IMR-90 (cell line): ENCODE data around the gene ACSL3. TPM values are rescaled to one million over a fixed set of nuclear protein-coding genes. Genes with fewer than 3 reads are reported as not detected.

Source experiments
- ATAC-seq: fragments of 200-7000 bp; cut with Tn5 transposase; 2 replicates; pipeline ENCODE4 v1.9.1; 2020; ENCODE audit warnings: low read depth, mild to moderate bottlenecking, moderate library complexity
- BruUV-seq: library from RNA; stranded (reverse); fragments of 400-500 nt; replicated peaks from 2 replicates; lab custom pipeline; 2021; lab: Mats Ljungman, UMichigan
- CTCF ChIA-PET: fragments of 300-600 bp; formaldehyde crosslinking; extraction: SDS; loops from one replicate; lab custom pipeline; 2021; ENCODE audit warnings: antibody characterized with exemption; lab: Yijun Ruan, JAX
- POLR2A ChIA-PET: fragments of 300-600 bp; sonication (Branson Sonifier 250); formaldehyde crosslinking; loops from one replicate; lab custom pipeline; 2022; ENCODE audit warnings: antibody characterized with exemption; ENCODE audit not compliant: unreplicated experiment; lab: Charles Lee
- DNase-seq: peaks from one replicate; pipeline ENCODE4 v3.0.0; 2013
- H2AFZ ChIP-seq: replicated peaks from 2 replicates; pipeline ENCODE3; 2013; ENCODE audit warnings: low read length, mild to moderate bottlenecking; ENCODE audit not compliant: poor library complexity
- H2AK5ac ChIP-seq: 2 replicates; pipeline ENCODE4 v1.6.1; 2013; ENCODE audit warnings: low read depth, low read length, inconsistent platforms
- H2AK9ac ChIP-seq: replicated peaks from 2 replicates; pipeline ENCODE3; 2013; ENCODE audit warnings: mild to moderate bottlenecking, low read depth, low read length, moderate library complexity; ENCODE audit not compliant: poor library complexity
- H2BK120ac ChIP-seq: 2 replicates; pipeline ENCODE4 v1.6.1; 2013; ENCODE audit warnings: low read depth, low read length, inconsistent platforms
- H2BK15ac ChIP-seq: 3 replicates; pipeline ENCODE4 v1.6.1; 2013; ENCODE audit warnings: low read depth, low read length, inconsistent platforms
- H2BK20ac ChIP-seq: 2 replicates; pipeline ENCODE4 v1.6.1; 2013; ENCODE audit warnings: low read depth, mild to moderate bottlenecking, inconsistent platforms, low read length, moderate library complexity
- H2BK5ac ChIP-seq: 2 replicates; pipeline ENCODE4 v1.6.1; 2013; ENCODE audit warnings: mild to moderate bottlenecking, low read depth, low read length, inconsistent platforms; ENCODE audit not compliant: poor library complexity, severe bottlenecking
- H3K14ac ChIP-seq: replicated peaks from 2 replicates; pipeline ENCODE4 v1.6.1; 2013; ENCODE audit warnings: low read depth, low read length, inconsistent platforms
- H3K18ac ChIP-seq: 2 replicates; pipeline ENCODE4 v1.6.1; 2013; ENCODE audit warnings: low read depth, low read length, control low read depth
- H3K23ac ChIP-seq: 2 replicates; pipeline ENCODE4 v1.6.1; 2013; ENCODE audit warnings: low read depth, low read length, inconsistent platforms
- H3K27ac ChIP-seq: 2 replicates; pipeline ENCODE4 v1.5.1; 2013; ENCODE audit warnings: mild to moderate bottlenecking, control low read depth, low read length; ENCODE audit not compliant: insufficient read depth
- H3K27me3 ChIP-seq: 2 replicates; pipeline ENCODE4 v1.6.1; 2013; ENCODE audit warnings: low read length; ENCODE audit not compliant: control insufficient read depth, insufficient read depth
- H3K36me3 ChIP-seq: 2 replicates; pipeline ENCODE4 v1.6.1; 2013; ENCODE audit warnings: low read length, mixed read lengths; ENCODE audit not compliant: control insufficient read depth, insufficient read depth
- H3K4ac ChIP-seq: 2 replicates; pipeline ENCODE4 v1.6.1; 2013; ENCODE audit warnings: low read depth, low read length, inconsistent platforms
- H3K4me1 ChIP-seq: 2 replicates; pipeline ENCODE4 v1.6.1; 2013; ENCODE audit warnings: low read length, mixed read lengths; ENCODE audit not compliant: control insufficient read depth, insufficient read depth
- H3K4me2 ChIP-seq: 2 replicates; pipeline ENCODE4 v1.6.1; 2013; ENCODE audit warnings: low read depth, mild to moderate bottlenecking, control low read depth, low read length, moderate library complexity
- H3K4me3 ChIP-seq: 2 replicates; pipeline ENCODE4 v1.5.1; 2013; ENCODE audit warnings: low read depth, mild to moderate bottlenecking, control low read depth, low read length, moderate library complexity; ENCODE audit not compliant: insufficient read depth
- H3K56ac ChIP-seq: 2 replicates; pipeline ENCODE4 v1.6.1; 2013; ENCODE audit warnings: low read length, inconsistent platforms; ENCODE audit not compliant: insufficient read depth; ENCODE audit errors: extremely low read depth
- H3K79me1 ChIP-seq, 2 experiments: 2 replicates each; pipeline ENCODE4 v1.6.1; 2013; ENCODE audit warnings: low read length in 2 of 2, inconsistent platforms in 1 of 2, low read depth in 1 of 2
- H3K9ac ChIP-seq: 2 replicates; pipeline ENCODE4 v1.6.1; 2013; ENCODE audit warnings: low read depth, low read length, control low read depth
- H3K9me1 ChIP-seq: 2 replicates; pipeline ENCODE4 v1.6.1; 2013; ENCODE audit warnings: low read length, inconsistent platforms; ENCODE audit not compliant: insufficient read depth
- H3K9me3 ChIP-seq: 2 replicates; pipeline ENCODE4 v1.6.1; 2013; ENCODE audit warnings: low read length; ENCODE audit not compliant: control insufficient read depth, insufficient read depth
- H4K20me1 ChIP-seq: 2 replicates; pipeline ENCODE4 v1.6.1; 2013; ENCODE audit warnings: low read length, inconsistent platforms; ENCODE audit not compliant: insufficient read depth
- H4K5ac ChIP-seq: 2 replicates; pipeline ENCODE4 v1.6.1; 2013; ENCODE audit warnings: mild to moderate bottlenecking, low read depth, low read length, control low read depth
- H4K8ac ChIP-seq, 2 experiments: 2 replicates each; pipeline ENCODE4 v1.6.1; 2013; ENCODE audit warnings: low read depth in 2 of 2, low read length in 2 of 2, control low read depth in 1 of 2, inconsistent platforms in 1 of 2
- H4K91ac ChIP-seq: 2 replicates; pipeline ENCODE4 v1.6.1; 2013; ENCODE audit warnings: low read depth, low read length, inconsistent platforms; ENCODE audit not compliant: insufficient read depth
- BHLHE40 ChIP-seq: fragments of 150-350 bp; IDR thresholded peaks from 2 replicates; pipeline ENCODE4 v1.6.1; 2016; ENCODE audit warnings: mild to moderate bottlenecking, low read depth, low read length
- CEBPB ChIP-seq: IDR thresholded peaks from 2 replicates; pipeline ENCODE4 v1.6.1; 2012; ENCODE audit warnings: low read depth, low read length, improper control_type of control experiment
- CHD1 ChIP-seq: IDR thresholded peaks from 2 replicates; pipeline ENCODE4 v1.6.1; 2012; ENCODE audit warnings: low read depth, low read length, improper control_type of control experiment
- CTCF ChIP-seq: conservative IDR thresholded peaks from 2 replicates; pipeline ENCODE4 v1.5.1; 2012; ENCODE audit warnings: mild to moderate bottlenecking, low read depth, low read length, improper control_type of control experiment
- ELK1 ChIP-seq: fragments of 150-350 bp; IDR thresholded peaks from 2 replicates; pipeline ENCODE4 v1.6.1; 2016; ENCODE audit warnings: low read depth, mild to moderate bottlenecking, low read length, moderate library complexity, borderline replicate concordance
- FOS ChIP-seq: fragments of 150-350 bp; IDR thresholded peaks from 2 replicates; pipeline ENCODE4 v1.6.1; 2016; ENCODE audit warnings: low read depth, low read length
- MAFK ChIP-seq: IDR thresholded peaks from 2 replicates; pipeline ENCODE4 v1.6.1; 2012; ENCODE audit warnings: low read depth, low read length, improper control_type of control experiment
- MAZ ChIP-seq: IDR thresholded peaks from 2 replicates; pipeline ENCODE4 v1.6.1; 2012; ENCODE audit warnings: low read depth, mild to moderate bottlenecking, low read length, improper control_type of control experiment, moderate library complexity, borderline replicate concordance
- MXI1 ChIP-seq: IDR thresholded peaks from 2 replicates; pipeline ENCODE4 v1.6.1; 2012; ENCODE audit warnings: low read depth, mild to moderate bottlenecking, low read length, moderate library complexity, borderline replicate concordance
- NFE2L2 ChIP-seq: fragments of 150-350 bp; IDR thresholded peaks from 2 replicates; pipeline ENCODE4 v1.6.1; 2016; ENCODE audit warnings: low read depth, mild to moderate bottlenecking, low read length
- POLR2A ChIP-seq: IDR thresholded peaks from 2 replicates; pipeline ENCODE4 v1.6.1; 2012; ENCODE audit warnings: mild to moderate bottlenecking, low read depth, low read length
- RAD21 ChIP-seq: IDR thresholded peaks from 2 replicates; pipeline ENCODE4 v1.6.1; 2012; ENCODE audit warnings: low read length, improper control_type of control experiment
- RCOR1 ChIP-seq: IDR thresholded peaks from 2 replicates; pipeline ENCODE4 v1.6.1; 2012; ENCODE audit warnings: mild to moderate bottlenecking, low read length, improper control_type of control experiment; ENCODE audit not compliant: insufficient replicate concordance
- RFX5 ChIP-seq: IDR thresholded peaks from 2 replicates; pipeline ENCODE4 v1.8.0; 2012; ENCODE audit warnings: low read depth, mild to moderate bottlenecking, low read length, moderate library complexity
- SMC3 ChIP-seq: fragments of 150-350 bp; IDR thresholded peaks from 2 replicates; pipeline ENCODE4 v1.6.1; 2016; ENCODE audit warnings: low read depth, mild to moderate bottlenecking, antibody characterized with exemption, low read length, moderate library complexity
- USF2 ChIP-seq: fragments of 150-350 bp; IDR thresholded peaks from 2 replicates; pipeline ENCODE4 v1.6.1; 2017; ENCODE audit warnings: mild to moderate bottlenecking, antibody characterized with exemption, low read length, low read depth
- WGBS, 2 experiments: methylation state at CpG; one replicate each; pipeline versions ENCODE4 v1.1.5 to v1.1.7; 2013; ENCODE audit warnings: missing lambda C conversion rate in 2 of 2; ENCODE audit not compliant: insufficient read length in 1 of 2; ENCODE audit errors: extremely low coverage in 2 of 2; 5-methylcytosine and 5-hydroxymethylcytosine counted together
- dilution Hi-C: fragments of 300-500 bp; cut with HindIII; formaldehyde crosslinking; loops from one replicate; pipeline ENCODE4 v1.14.3; 2018; ENCODE audit warnings: low sequenced_read_pairs; ENCODE audit not compliant: unreplicated experiment
- in situ Hi-C: fragments of 300-500 bp; cut with MboI; formaldehyde crosslinking; loops from 3 replicates; pipeline ENCODE4 v1.14.3; 2019; ENCODE audit warnings: low sequenced_read_pairs, inconsistent platforms, mixed read lengths
- intact Hi-C: fragments of 100-400 bp; cut with micrococcal nuclease; formaldehyde crosslinking; loops from 2 replicates; pipeline ENCODE4 v1.10.0; 2022
- polyA plus RNA-seq, 3 experiments: library from polyadenylated mRNA; depleted of rRNA; stranded (reverse); fragments of >200 nt; gene quantifications; 2 replicates each; pipeline ENCODE4 v1.2.3, GENCODE V29; 2012; ENCODE audit warnings: low replicate concordance in 1 of 3
- total RNA-seq: library from RNA; depleted of rRNA; stranded (reverse); fragments of >200 nt; gene quantifications from 2 replicates; pipeline ENCODE4 v1.2.3, GENCODE V29; 2012

ACSL3 gene
- total and polyA plus RNA-seq, 2 of the 4 experiments (the other 2 are of a cell fraction), result 31.0 to 84.2 TPM

GRCh38 chr2:222825031-222825430, 35.8 kb upstream of the ACSL3 start:
- in situ Hi-C loops, result no loop called here
- no peak overlapping the region for H4K91ac ChIP-seq
- H3K4me2 ChIP-seq, result no peak overlapping the region
- intact Hi-C loops, result no loop called here
- no peaks in the 10 kb centered on the region for H3K9me1 ChIP-seq
- no peak overlapping the region for H2BK20ac ChIP-seq
- H3K4me3 ChIP-seq, result no peak overlapping the region
- WGBS, 2 experiments, result no CpG with 5 or more reads among the region's 1 CpG
- no peak overlapping the region for H3K56ac ChIP-seq
- BruUV-seq, result no TSS peak
- no peaks in the 10 kb centered on the region for H3K9me3 ChIP-seq
- no peaks in the 10 kb centered on the region for H3K36me3 ChIP-seq
- H4K5ac ChIP-seq, result no peak overlapping the region
- no peaks in the 10 kb centered on the region for H4K20me1 ChIP-seq
- no peak overlapping the region for H3K18ac ChIP-seq
- H2BK15ac ChIP-seq, result no peak overlapping the region
- ATAC-seq, result no peak
- H3K79me1 ChIP-seq, result no peaks in the 10 kb centered on the region
- H3K9ac ChIP-seq, result no peak overlapping the region
- no peak overlapping the region for H2BK120ac ChIP-seq
- no peak overlapping the region for H2AK9ac ChIP-seq
- no peaks in the 10 kb centered on the region; the same call in none of the 2 replicates for H3K27me3 ChIP-seq
- H2AK5ac ChIP-seq, result no peak overlapping the region
- H3K23ac ChIP-seq, result no peak overlapping the region
- no peaks in the 10 kb centered on the region for H3K4me1 ChIP-seq
- no peak for DNase-seq
- dilution Hi-C loops, result no loop called here
- no peak overlapping the region for H4K8ac ChIP-seq
- TF ChIP-seq RAD21 (no peak), USF2 (no peak), RCOR1 (no peak), MXI1 (no peak), ELK1 (no peak), BHLHE40 (no peak), POLR2A (no peak), RFX5 (no peak), CTCF (no peak), NFE2L2 (no peak), SMC3 (no peak), MAZ (no peak), MAFK (no peak), FOS (no peak), CEBPB (no peak), CHD1 (no peak)
- no peak overlapping the region for H3K14ac ChIP-seq
- no peak overlapping the region for H3K4ac ChIP-seq
- POLR2A ChIA-PET, result interaction anchor here (0.5 kb wide), 1 partner anchor 771 kb away, joined by 6 read pairs; no protein-coding TSS in a partner anchor
- CTCF ChIA-PET, result interaction anchor here (0.6 to 1.1 kb wide), 2 partner anchors 11 to 1568 kb away, joined by 3 to 4 read pairs; no protein-coding TSS in a partner anchor
- no peak overlapping the region for H3K27ac ChIP-seq
- no peak overlapping the region for H2BK5ac ChIP-seq
- no peak overlapping the region for H2AFZ ChIP-seq
